Muscle of leg (tissue), 9 donors: ENCODE results near the gene SRMS. TPM values are rescaled to one million over a fixed set of nuclear protein-coding genes. Genes with fewer than 3 reads are reported as not detected.

ENCODE experiments used
- polyA plus RNA-seq, 8 donors: library from polyadenylated mRNA; unstranded; fragments of 120-200 nt; gene quantifications; one replicate each; pipeline versions ENCODE4 v1.2.1 to v1.2.3, GENCODE V29; 2013; ENCODE audit warnings: inconsistent platforms in 1 of 8, low replicate concordance in 1 of 8; ENCODE audit not compliant: insufficient read length in 8 of 8, insufficient read depth in 1 of 8
- total RNA-seq: library from RNA; stranded (reverse); fragments of 120-200 nt; gene quantifications from one replicate; pipeline ENCODE4 v1.2.4, GENCODE V29; 2013

The SRMS gene
- total and polyA plus RNA-seq, 9 donors: not detected

Other genes with a start within 250 kb of the SRMS start
- gene CHRNA4, start 186.4 kb downstream of the SRMS start, total RNA-seq: 0.71 TPM
- gene CHRNA4, start 186.4 kb downstream of the SRMS start, polyA plus RNA-seq: 1 to 10 TPM in 2 of 8 donors, under 1 TPM in 6; 0.44 to 2.3 (median 0.78) TPM
- gene KCNQ2, start 75.1 kb downstream of the SRMS start, total RNA-seq: 2.9 TPM
- gene KCNQ2, start 75.1 kb downstream of the SRMS start, polyA plus RNA-seq: 10 to 100 TPM in 2 of 8 donors, 1 to 10 TPM in 6; 2.9 to 11.5 (median 7.1) TPM
- 330 TPM for gene EEF1A2, start 48.7 kb downstream of the SRMS start, total RNA-seq
- gene EEF1A2, start 48.7 kb downstream of the SRMS start, polyA plus RNA-seq: 100 to 1,000 TPM; 377 to 890 (median 715) TPM
- 47.3 TPM for gene PPDPF, start 27.0 kb downstream of the SRMS start, total RNA-seq
- gene PPDPF, start 27.0 kb downstream of the SRMS start, polyA plus RNA-seq: 100 to 1,000 TPM; 172 to 370 (median 233) TPM
- gene PTK6, start 10.4 kb downstream of the SRMS start, total RNA-seq: not detected
- gene PTK6, start 10.4 kb downstream of the SRMS start, polyA plus RNA-seq: under 1 TPM; 0.08 to 0.61 (median 0.34) TPM
- 0.09 TPM for gene FNDC11, start 6.4 kb upstream of the SRMS start, total RNA-seq
- gene FNDC11, start 6.4 kb upstream of the SRMS start, polyA plus RNA-seq: under 1 TPM; 0.07 to 0.31 (median 0.14) TPM
- gene HELZ2, start 26.5 kb upstream of the SRMS start, total RNA-seq: 5.8 TPM
- 10 to 100 TPM in 1 of 8 donors, 1 to 10 TPM in 7; 5.8 to 12.4 (median 7.6) TPM for gene HELZ2, start 26.5 kb upstream of the SRMS start, polyA plus RNA-seq
- gene GMEB2, start 79.4 kb upstream of the SRMS start, total RNA-seq: 5.9 TPM
- gene GMEB2, start 79.4 kb upstream of the SRMS start, polyA plus RNA-seq: 1 to 10 TPM; 7.1 to 9.5 (median 8.1) TPM
- 18.3 TPM for gene STMN3, start 105.7 kb upstream of the SRMS start, total RNA-seq
- gene STMN3, start 105.7 kb upstream of the SRMS start, polyA plus RNA-seq: 10 to 100 TPM; 12.3 to 31.9 (median 19.4) TPM
- gene RTEL1, start 110.6 kb upstream of the SRMS start, total RNA-seq: 8.4 TPM
- gene RTEL1, start 110.6 kb upstream of the SRMS start, polyA plus RNA-seq: 10 to 100 TPM in 5 of 8 donors, 1 to 10 TPM in 3; 8.7 to 13.3 (median 11.1) TPM
- gene TNFRSF6B, start 148.9 kb upstream of the SRMS start, total RNA-seq: 1.6 TPM
- 1 to 10 TPM in 7 of 8 donors, under 1 TPM in 1; 0.55 to 2.4 (median 1.3) TPM for gene TNFRSF6B, start 148.9 kb upstream of the SRMS start, polyA plus RNA-seq
- 32.8 TPM for gene ARFRP1, start 160.2 kb upstream of the SRMS start, total RNA-seq
- 10 to 100 TPM; 26.2 to 33.0 (median 31.0) TPM for gene ARFRP1, start 160.2 kb upstream of the SRMS start, polyA plus RNA-seq
- gene ZGPAT, start 160.3 kb upstream of the SRMS start, total RNA-seq: 13.1 TPM
- 10 to 100 TPM; 13.0 to 18.2 (median 16.4) TPM for gene ZGPAT, start 160.3 kb upstream of the SRMS start, polyA plus RNA-seq
- gene LIME1, start 188.9 kb upstream of the SRMS start, total RNA-seq: 6.4 TPM
- gene LIME1, start 188.9 kb upstream of the SRMS start, polyA plus RNA-seq: 1 to 10 TPM; 2.5 to 8.1 (median 4.8) TPM
- gene SLC2A4RG, start 192.0 kb upstream of the SRMS start, total RNA-seq: 58.2 TPM
- gene SLC2A4RG, start 192.0 kb upstream of the SRMS start, polyA plus RNA-seq: 100 to 1,000 TPM; 112 to 160 (median 133) TPM